BE2C (cell line): ENCODE data around the gene ARID4B.

Source experiments
- DNase-seq: peaks from one replicate; pipeline ENCODE4 v3.0.0-alpha.2; 2020
- H3K27me3 ChIP-seq: fragments of 250-450 bp; sonication (Bioruptor Pico); 2 replicates; pipeline ENCODE4 v1.5.1; 2020; ENCODE audit warnings: mild to moderate bottlenecking
- H3K36me3 ChIP-seq: fragments of 250-450 bp; sonication (Bioruptor Pico); 2 replicates; pipeline ENCODE4 v1.5.1; 2020; ENCODE audit warnings: mild to moderate bottlenecking
- H3K4me1 ChIP-seq: fragments of 250-450 bp; sonication (Bioruptor Pico); 2 replicates; pipeline ENCODE4 v1.5.1; 2020
- H3K4me3 ChIP-seq: 2 replicates; pipeline ENCODE4 v1.5.1; 2011; ENCODE audit warnings: low read depth, low read length
- H3K9me3 ChIP-seq: fragments of 250-450 bp; sonication (Bioruptor Pico); 2 replicates; pipeline ENCODE4 v1.5.1; 2020
- CTCF ChIP-seq: IDR thresholded peaks from 2 replicates; pipeline ENCODE4 v1.5.1; 2012; ENCODE audit warnings: mild to moderate bottlenecking, low read depth, low read length

The ARID4B gene

GRCh38 chr1:235128456-235129328 is 199.3 kb downstream of the ARID4B start, which contains the start of gene TOMM20:
Gene TOMM20 (minus strand): TSS chr1:235128837. CDS start chr1:235128715, 122 bp downstream.
- H3K36me3 ChIP-seq = peaks cover 53% of the 10 kb centered on the region
- H3K9me3 ChIP-seq = no peaks in the 10 kb centered on the region
- no peaks in the 10 kb centered on the region for H3K27me3 ChIP-seq
- TF ChIP-seq CTCF = no peak
- H3K4me3 ChIP-seq = peak within 1 kb of the TSS; percentile 100
- H3K4me1 ChIP-seq = no peaks in the 10 kb centered on the region
- peak; percentile 97 for DNase-seq

DNA sequence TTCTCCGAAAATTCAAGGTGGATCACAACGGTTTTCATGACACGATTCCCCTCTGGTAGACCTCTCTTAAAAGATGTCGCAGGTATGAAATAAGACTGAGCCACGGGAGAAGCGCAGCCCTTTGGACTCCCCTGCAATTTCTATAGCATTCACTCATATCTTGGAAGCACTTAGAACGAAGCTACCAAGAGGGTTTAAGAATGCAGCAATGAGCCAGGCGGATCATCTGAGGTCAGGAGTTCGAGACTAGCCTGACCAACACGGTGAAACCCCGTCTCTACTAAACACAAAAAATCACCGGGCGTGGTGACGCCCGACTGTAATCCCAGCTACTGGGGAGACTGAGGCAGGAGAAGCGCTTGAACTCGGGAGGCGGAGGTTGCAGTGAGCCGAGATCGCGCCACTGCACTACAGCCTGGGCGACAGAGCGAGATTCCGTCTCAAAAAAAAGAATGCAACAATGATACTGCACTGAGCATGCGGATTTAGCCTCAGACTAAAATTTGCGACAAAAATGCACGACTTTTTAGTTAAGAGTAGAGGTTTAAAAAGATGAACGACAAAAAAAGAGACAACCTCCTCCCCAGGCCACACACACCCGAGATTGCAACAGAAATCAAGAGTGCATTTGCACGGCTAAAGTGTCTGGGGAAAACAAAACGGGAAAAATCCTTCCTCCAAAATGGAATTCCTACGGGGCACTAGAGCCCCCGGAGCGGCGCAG is 200.1 kb downstream of the ARID4B start:
- no peak for DNase-seq

GRCh38 chr1:235127203-235127602 is 200.8 kb downstream of the ARID4B start:
- Histone ChIP-seq H3K4me3 (peak overlapping the region; percentile 100), H3K9me3 (no peaks in the 10 kb centered on the region), H3K36me3 (peaks cover 67% of the 10 kb centered on the region), H3K4me1 (no peaks in the 10 kb centered on the region), H3K27me3 (no peaks in the 10 kb centered on the region)
- no peak for TF ChIP-seq CTCF
- DNase-seq = no peak

More for the DNA sequence above, 200.1 kb downstream of the ARID4B start:
- H3K27me3 ChIP-seq = no peaks in the 10 kb centered on the region
- H3K4me1 ChIP-seq = no peaks in the 10 kb centered on the region
- H3K9me3 ChIP-seq = no peaks in the 10 kb centered on the region
- no peak for TF ChIP-seq CTCF
- H3K36me3 ChIP-seq = peaks cover 61% of the 10 kb centered on the region
- peak overlapping the region; percentile 100 for H3K4me3 ChIP-seq

- no peaks in the 10 kb centered on the region for H3K4me1 ChIP-seq
- H3K27me3 ChIP-seq = no peaks in the 10 kb centered on the region
- H3K36me3 ChIP-seq = peaks cover 85% of the 10 kb centered on the region
- H3K4me3 ChIP-seq = no peak overlapping the region
- H3K9me3 ChIP-seq = no peaks in the 10 kb centered on the region
- no peak for TF ChIP-seq CTCF
- no peak for DNase-seq
Measured at GRCh38 chr1:235124665-235125064, 203.3 kb downstream of the ARID4B start.

DNA sequence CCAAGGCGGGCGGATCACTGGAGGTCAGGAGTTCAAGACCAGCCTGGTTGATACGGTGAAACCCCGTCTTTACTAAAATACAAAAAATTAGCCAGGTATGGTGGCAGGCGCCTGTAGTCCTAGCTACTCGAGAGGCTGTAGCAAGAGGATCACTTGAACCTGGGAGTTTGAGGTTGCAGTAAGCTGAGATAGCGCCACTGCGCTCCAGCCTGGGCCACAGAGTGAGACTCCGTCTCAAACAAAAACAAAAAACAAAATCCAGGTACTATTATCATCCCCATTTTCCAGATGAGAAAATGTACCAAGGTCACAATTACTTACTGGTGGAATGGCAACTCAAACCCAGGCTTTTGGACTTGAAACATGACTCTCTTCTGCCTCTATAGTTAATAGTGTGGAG is 203.9 kb downstream of the ARID4B start:
- Histone ChIP-seq H3K9me3 (no peaks in the 10 kb centered on the region), H3K27me3 (no peaks in the 10 kb centered on the region), H3K4me1 (no peaks in the 10 kb centered on the region), H3K36me3 (peaks cover 90% of the 10 kb centered on the region), H3K4me3 (no peak overlapping the region)
- DNase-seq = no peak
- TF ChIP-seq CTCF = no peak
